Ascending aorta (tissue), 2 donors: ENCODE measurements around the gene ARMC3. TPM values are rescaled to one million over a fixed set of nuclear protein-coding genes. Genes with fewer than 3 reads are reported as not detected.
"Not testable (repeated sequence)": the region's sequence is repeated elsewhere in the genome, so short reads cannot be mapped to it uniquely, and the experiment has no call there.

Experiments used
- DNase-seq, 2 donors: peaks; one replicate each; pipeline ENCODE4 v3.0.0-alpha.2; 2019; ENCODE audit warnings: low spot score in 2 of 2
- H3K27ac ChIP-seq, 2 donors: fragments of 200-600 bp; sonication (generic); one replicate each; pipeline ENCODE4 v1.5.1; 2016 to 2017; ENCODE audit warnings: mild to moderate bottlenecking in 1 of 2
- H3K27me3 ChIP-seq: fragments of 200-600 bp; sonication (generic); one replicate; pipeline ENCODE4 v1.5.1; 2017
- H3K36me3 ChIP-seq, 2 donors: fragments of 200-600 bp; sonication (generic); one replicate each; pipeline ENCODE4 v1.5.1; 2016
- H3K4me1 ChIP-seq, 2 donors: fragments of 200-600 bp; sonication (generic); one replicate each; pipeline ENCODE4 v1.5.1; 2016 to 2017; ENCODE audit warnings: mild to moderate bottlenecking in 1 of 2
- H3K4me3 ChIP-seq, 2 donors: fragments of 200-600 bp; sonication (generic); one replicate each; pipeline ENCODE4 v1.5.1; 2016 to 2017; ENCODE audit warnings: mild to moderate bottlenecking in 1 of 2
- H3K9me3 ChIP-seq, 2 donors: fragments of 200-600 bp; sonication (generic); one replicate each; pipeline ENCODE4 v1.5.1; 2016
- intact Hi-C: fragments of 100-400 bp; cut with DNase I; formaldehyde crosslinking; loops from one replicate; pipeline ENCODE4 v1.15.1; 2023
- total RNA-seq: library from RNA; depleted of rRNA; stranded (reverse); fragments of >200 nt; gene quantifications from one replicate; pipeline ENCODE4 v1.1.0, GENCODE V29; 2016
- TF ChIP-seq, protein P1 (sequence below), 3 experiments: fragments of 200-600 bp in 2 of 3; fragments of 450-650 bp in 1 of 3; sonication (generic) in 2 of 3; IDR thresholded peaks; one replicate each; pipeline ENCODE4 v1.5.1; 2016 to 2019; ENCODE audit warnings: antibody characterized with exemption in 3 of 3, mild to moderate bottlenecking in 1 of 3, moderate library complexity in 1 of 3

ARMC3 gene
- total RNA-seq, 1 donor from 2014 or later = not detected

DNA sequence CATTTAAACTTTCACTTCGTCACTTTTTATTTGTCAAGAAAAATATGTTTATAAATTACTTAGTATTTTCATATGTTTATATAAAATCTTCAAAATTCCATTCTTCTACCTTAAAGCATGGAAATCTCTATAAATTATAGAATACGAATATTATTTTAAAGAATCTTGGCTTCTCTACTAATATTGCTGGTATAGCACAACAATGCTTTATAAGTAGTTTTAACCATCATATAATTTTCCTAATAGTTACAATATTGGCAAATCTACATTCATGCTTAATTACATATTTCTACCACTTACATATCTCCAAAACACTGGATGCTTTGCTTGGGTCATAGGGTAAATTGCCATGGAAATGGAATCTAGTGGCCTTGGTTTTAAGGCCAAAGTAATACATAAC lies 21.1 kb upstream of the ARMC3 start:
- no peaks in the 10 kb centered on the region for H3K36me3 ChIP-seq
- TF ChIP-seq, protein P1, sequence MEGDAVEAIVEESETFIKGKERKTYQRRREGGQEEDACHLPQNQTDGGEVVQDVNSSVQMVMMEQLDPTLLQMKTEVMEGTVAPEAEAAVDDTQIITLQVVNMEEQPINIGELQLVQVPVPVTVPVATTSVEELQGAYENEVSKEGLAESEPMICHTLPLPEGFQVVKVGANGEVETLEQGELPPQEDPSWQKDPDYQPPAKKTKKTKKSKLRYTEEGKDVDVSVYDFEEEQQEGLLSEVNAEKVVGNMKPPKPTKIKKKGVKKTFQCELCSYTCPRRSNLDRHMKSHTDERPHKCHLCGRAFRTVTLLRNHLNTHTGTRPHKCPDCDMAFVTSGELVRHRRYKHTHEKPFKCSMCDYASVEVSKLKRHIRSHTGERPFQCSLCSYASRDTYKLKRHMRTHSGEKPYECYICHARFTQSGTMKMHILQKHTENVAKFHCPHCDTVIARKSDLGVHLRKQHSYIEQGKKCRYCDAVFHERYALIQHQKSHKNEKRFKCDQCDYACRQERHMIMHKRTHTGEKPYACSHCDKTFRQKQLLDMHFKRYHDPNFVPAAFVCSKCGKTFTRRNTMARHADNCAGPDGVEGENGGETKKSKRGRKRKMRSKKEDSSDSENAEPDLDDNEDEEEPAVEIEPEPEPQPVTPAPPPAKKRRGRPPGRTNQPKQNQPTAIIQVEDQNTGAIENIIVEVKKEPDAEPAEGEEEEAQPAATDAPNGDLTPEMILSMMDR (IDR thresholded peaks at IDR 0.05) = no peak
- peaks cover 0 to 3% of the 10 kb centered on the region in 2 donors for H3K9me3 ChIP-seq
- no peaks in the 10 kb centered on the region for H3K27me3 ChIP-seq
- DNase-seq = no peak
- H3K27ac ChIP-seq = no peak overlapping the region
- H3K4me3 ChIP-seq = no peak overlapping the region
- H3K4me1 ChIP-seq = no peaks in the 10 kb centered on the region
- intact Hi-C loops = no loop called here

DNA sequence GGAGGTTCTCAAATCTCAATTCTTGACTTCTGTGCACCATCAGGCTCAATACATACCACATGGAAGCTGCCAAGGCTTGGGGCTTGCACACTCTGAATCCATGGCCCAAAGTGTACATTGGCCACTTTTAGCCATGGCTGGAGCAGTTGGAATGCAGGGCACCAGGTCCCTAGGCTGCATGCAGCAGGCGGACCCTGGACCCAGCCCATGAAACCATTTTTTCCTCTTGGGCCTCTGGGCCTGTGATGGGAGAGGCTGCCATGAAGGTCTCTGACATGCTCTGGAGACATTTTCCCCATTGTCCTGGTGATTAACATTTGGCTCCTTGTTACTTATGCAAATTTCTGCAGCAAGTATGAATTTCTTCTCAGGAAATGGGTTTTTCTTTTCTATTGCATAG lies 19.0 kb upstream of the ARMC3 start:
- intact Hi-C loops = no loop called here
- TF ChIP-seq, protein P1 (IDR thresholded peaks at IDR 0.05) = no peak

DNA sequence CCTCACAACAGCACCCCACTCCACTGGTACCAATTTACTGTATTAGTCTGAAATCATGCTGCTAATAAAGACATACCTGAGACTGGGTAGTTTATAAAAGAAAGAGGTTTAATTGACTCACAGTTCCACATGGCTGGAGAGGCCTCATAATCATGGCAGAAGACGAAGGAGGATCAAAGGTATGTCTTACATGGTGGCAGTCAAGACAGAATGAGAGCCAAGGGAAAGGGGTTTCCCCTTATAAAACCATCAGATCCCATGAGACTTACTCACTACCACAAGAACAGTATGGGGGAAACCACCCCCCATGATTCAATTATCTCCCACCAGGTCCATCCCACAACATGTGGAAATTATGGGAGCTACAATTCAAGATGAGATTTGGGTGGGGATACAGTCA lies 18.2 kb upstream of the ARMC3 start:
- H3K9me3 ChIP-seq, H3K4me3 ChIP-seq, H3K4me1 ChIP-seq, H3K36me3 ChIP-seq, H3K27ac ChIP-seq, DNase-seq, intact Hi-C loops, H3K27me3 ChIP-seq: not testable (repeated sequence)

More for the DNA sequence above, 19.0 kb upstream of the ARMC3 start:
- H3K36me3 ChIP-seq = no peaks in the 10 kb centered on the region
- no peaks in the 10 kb centered on the region for H3K4me1 ChIP-seq
- no peak overlapping the region for H3K27ac ChIP-seq
- peaks cover 0 to 3% of the 10 kb centered on the region in 2 donors for H3K9me3 ChIP-seq
- H3K27me3 ChIP-seq = no peaks in the 10 kb centered on the region
- no peak overlapping the region for H3K4me3 ChIP-seq
- DNase-seq = no peak

DNA sequence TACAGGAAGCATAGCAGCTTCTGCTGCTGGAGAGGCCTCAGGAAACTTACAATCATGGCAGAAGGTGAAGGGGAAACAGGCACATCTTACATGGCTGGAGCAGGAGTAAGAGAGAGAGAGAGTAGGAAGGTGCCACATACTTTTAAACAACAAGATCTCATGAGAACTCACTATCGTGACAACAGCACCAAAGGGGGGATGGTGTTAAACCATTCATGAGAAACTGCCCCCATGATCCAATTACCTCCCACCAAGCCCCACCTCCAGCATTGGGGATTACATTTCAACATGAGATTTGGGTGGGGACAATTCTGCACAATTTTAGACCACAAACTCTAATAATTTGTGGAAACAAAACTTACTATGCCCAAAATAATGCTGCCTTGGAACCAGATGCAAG lies 16.8 kb upstream of the ARMC3 start:
- Histone ChIP-seq H3K27ac (no peak overlapping the region), H3K27me3 (no peaks in the 10 kb centered on the region), H3K9me3 (no peaks in the 10 kb centered on the region), H3K4me3 (no peak overlapping the region), H3K4me1 (no peaks in the 10 kb centered on the region), H3K36me3 (no peaks in the 10 kb centered on the region)
- TF ChIP-seq, protein P1 (IDR thresholded peaks at IDR 0.05) = no peak
- DNase-seq = no peak
- intact Hi-C loops = no loop called here

DNA sequence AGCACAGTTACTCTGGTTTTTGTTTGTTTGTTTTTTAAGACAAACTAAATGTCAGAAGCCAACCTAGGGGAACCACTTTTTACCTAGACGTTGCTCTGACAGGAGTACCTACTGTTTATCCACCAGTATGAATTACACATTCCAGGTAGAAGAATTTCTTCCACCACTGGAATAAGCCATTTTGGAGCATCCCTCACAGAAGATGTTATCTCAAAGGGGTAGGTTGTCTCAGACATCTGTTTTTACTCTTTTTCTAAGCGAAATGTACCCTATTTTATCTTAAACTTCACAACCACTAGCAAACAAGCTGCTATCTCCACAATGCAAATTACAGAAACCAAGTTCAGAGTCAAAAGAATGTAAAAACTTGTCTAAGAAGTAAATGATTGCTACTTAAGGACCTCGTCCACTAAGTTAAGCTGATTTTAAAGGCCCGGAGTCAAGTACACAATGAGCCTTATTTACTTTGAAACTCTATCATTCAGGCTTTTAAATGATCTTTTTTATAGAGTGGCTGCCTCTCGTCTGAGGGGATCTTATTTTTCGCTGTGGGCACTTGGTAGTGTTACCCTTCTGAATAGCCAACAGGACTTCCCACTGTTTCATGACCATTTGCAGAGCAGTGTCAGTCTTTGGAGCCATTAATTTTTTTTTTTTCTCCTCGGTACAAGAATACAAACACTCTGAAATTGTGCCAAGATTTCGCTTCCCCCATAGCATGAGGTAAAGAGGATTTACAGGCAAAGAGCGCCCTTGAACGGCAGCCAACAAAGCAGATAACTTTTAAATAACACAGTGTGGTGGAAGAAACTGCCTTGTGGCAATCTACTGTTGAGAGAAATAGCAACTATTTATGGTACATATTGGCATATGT lies 15.7 kb upstream of the ARMC3 start:
- DNase-seq = no peak
- no peaks in the 10 kb centered on the region for H3K27me3 ChIP-seq
- no peaks in the 10 kb centered on the region for H3K9me3 ChIP-seq
- H3K4me1 ChIP-seq = no peaks in the 10 kb centered on the region
- no peak overlapping the region for H3K4me3 ChIP-seq
- H3K36me3 ChIP-seq = no peaks in the 10 kb centered on the region
- TF ChIP-seq, protein P1 (IDR thresholded peaks at IDR 0.05) = no peak
- H3K27ac ChIP-seq = no peak overlapping the region
- intact Hi-C loops = no loop called here

DNA sequence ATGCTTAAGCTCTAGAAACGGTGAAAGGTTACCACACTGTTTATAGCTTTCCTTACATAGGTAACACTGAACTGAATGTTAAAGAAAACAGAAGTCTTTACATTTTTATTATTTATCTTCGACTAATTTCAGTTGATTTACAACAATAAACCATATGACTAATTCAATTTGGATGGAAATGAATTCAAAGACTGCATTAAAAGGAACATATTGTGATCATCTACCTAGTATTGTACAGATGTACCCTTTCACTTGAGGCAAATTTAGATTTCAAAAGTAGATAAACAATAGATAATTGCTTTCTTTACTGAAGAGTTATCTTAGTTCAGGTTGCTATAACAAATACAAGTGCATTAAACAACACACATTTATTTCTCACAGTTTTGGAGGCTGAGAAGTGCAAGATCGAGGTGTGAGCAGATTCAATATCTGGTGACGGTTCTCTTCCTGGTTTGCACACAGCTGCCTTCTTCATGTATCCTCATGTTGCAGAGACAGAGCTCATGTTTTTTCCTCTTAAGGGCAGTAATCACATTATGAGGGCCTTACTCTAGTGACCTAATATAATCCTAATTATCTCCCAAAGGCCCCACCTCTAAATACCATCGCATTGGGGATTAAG lies 15.0 kb upstream of the ARMC3 start:
- intact Hi-C loops = no loop called here
- Histone ChIP-seq H3K27ac (no peak overlapping the region), H3K27me3 (no peaks in the 10 kb centered on the region)

More for the DNA sequence above, 15.0 kb upstream of the ARMC3 start:
- no peak for DNase-seq
- TF ChIP-seq, protein P1 (IDR thresholded peaks at IDR 0.05) = no peak
- Histone ChIP-seq H3K4me3 (no peak overlapping the region), H3K9me3 (no peaks in the 10 kb centered on the region), H3K36me3 (no peaks in the 10 kb centered on the region), H3K4me1 (no peaks in the 10 kb centered on the region)
